Testis (tissue), 2 donors: Measurements from ENCODE around the gene MYBPC2.

Experiments
- POLR2A ChIP-seq: fragments of 450-650 bp; IDR thresholded peaks from one replicate; pipeline ENCODE4 v1.6.1; 2017; ENCODE audit warnings: antibody characterized with exemption, mild to moderate bottlenecking, moderate library complexity
- TF ChIP-seq, protein P1 (sequence below), 3 experiments: fragments of 450-650 bp in 2 of 3; fragments of 200-600 bp in 1 of 3; sonication (generic) in 1 of 3; IDR thresholded peaks; one replicate each; pipeline ENCODE4 v1.5.1; 2016 to 2019; ENCODE audit warnings: antibody characterized with exemption in 3 of 3, mild to moderate bottlenecking in 2 of 3, moderate library complexity in 1 of 3

DNA sequence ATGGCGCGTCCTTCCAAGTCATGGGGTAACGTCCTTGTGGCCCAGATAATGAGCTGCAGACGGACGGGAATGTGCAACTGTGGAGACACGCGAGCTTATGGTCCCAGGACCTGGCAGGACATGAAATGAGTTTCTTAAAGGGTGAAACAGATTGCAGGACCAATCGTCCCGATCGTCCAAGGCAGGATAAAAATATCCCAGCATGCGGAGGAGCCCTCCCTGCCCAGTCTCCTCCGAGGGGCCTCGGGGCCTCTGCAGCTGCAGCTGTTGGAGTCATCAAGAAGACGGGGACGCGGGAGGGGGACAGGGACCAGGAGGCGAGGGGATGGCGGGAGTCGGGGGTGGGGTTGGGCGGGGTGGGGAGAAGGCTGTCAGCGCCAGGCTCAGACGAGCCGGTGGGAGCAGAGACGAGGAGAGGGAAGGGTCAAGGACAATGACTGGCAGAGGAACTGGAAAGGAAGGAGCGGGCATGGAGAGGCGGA, 58.3 kb downstream of the MYBPC2 start:
- TF ChIP-seq, protein P1, sequence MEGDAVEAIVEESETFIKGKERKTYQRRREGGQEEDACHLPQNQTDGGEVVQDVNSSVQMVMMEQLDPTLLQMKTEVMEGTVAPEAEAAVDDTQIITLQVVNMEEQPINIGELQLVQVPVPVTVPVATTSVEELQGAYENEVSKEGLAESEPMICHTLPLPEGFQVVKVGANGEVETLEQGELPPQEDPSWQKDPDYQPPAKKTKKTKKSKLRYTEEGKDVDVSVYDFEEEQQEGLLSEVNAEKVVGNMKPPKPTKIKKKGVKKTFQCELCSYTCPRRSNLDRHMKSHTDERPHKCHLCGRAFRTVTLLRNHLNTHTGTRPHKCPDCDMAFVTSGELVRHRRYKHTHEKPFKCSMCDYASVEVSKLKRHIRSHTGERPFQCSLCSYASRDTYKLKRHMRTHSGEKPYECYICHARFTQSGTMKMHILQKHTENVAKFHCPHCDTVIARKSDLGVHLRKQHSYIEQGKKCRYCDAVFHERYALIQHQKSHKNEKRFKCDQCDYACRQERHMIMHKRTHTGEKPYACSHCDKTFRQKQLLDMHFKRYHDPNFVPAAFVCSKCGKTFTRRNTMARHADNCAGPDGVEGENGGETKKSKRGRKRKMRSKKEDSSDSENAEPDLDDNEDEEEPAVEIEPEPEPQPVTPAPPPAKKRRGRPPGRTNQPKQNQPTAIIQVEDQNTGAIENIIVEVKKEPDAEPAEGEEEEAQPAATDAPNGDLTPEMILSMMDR (IDR thresholded peaks at IDR 0.05), result no peak
- TF ChIP-seq POLR2A, result no peak
